Measurements from ENCODE around the gene HBG1.

HBG1 gene

DNA sequence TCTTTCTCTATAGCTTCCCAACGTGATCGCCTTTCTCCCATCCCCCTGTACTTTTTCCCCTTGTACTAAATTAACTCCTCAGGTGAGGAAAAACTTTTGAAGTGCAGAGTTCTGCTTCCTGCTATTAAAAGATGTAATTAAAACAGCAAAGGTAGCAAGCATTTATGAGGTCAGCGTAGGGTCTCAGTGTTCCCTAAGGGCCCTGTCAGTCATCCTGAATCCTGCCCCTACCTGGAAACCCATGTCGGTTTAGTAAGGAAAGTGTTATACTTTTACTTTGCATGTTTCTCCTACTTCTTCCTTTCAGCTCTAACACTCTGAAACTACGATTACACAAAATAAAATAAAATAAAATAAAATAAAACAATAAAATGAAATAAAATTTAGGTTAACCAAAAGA lies 21.5 kb downstream of the HBG1 start:
- no peak for DNase-seq (ENCODE audit: low read depth in 2 of 3, low spot score in 1 of 3)

DNA sequence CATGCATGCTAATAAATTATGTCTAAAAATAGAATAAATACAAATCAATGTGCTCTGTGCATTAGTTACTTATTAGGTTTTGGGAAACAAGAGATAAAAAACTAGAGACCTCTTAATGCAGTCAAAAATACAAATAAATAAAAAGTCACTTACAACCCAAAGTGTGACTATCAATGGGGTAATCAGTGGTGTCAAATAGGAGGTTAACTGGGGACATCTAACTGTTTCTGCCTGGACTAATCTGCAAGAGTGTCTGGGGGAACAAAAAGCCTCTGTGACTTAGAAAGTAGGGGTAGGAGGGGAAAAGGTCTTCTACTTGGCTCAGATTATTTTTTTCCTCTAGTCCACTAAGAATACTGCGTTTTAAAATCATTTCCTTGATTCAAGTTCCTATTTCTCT lies 22.0 kb downstream of the HBG1 start:
- DNase-seq (ENCODE audit: low read depth in 2 of 3, low spot score in 1 of 3): no peak

DNA sequence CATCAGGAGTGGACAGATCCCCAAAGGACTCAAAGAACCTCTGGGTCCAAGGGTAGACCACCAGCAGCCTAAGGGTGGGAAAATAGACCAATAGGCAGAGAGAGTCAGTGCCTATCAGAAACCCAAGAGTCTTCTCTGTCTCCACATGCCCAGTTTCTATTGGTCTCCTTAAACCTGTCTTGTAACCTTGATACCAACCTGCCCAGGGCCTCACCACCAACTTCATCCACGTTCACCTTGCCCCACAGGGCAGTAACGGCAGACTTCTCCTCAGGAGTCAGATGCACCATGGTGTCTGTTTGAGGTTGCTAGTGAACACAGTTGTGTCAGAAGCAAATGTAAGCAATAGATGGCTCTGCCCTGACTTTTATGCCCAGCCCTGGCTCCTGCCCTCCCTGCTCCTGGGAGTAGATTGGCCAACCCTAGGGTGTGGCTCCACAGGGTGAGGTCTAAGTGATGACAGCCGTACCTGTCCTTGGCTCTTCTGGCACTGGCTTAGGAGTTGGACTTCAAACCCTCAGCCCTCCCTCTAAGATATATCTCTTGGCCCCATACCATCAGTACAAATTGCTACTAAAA lies 22.8 kb downstream of the HBG1 start, which contains the start of gene HBB:
Gene HBB, minus strand, starts transcription at position 340 of the 579 bp plus-strand sequence. Its CDS starts 50 bp downstream, at position 290.
- DNase-seq (ENCODE audit: low read depth in 2 of 3, low spot score in 1 of 3): no peak

DNA sequence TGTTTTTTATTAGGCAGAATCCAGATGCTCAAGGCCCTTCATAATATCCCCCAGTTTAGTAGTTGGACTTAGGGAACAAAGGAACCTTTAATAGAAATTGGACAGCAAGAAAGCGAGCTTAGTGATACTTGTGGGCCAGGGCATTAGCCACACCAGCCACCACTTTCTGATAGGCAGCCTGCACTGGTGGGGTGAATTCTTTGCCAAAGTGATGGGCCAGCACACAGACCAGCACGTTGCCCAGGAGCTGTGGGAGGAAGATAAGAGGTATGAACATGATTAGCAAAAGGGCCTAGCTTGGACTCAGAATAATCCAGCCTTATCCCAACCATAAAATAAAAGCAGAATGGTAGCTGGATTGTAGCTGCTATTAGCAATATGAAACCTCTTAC lies 24.2 kb downstream of the HBG1 start:
- DNase-seq (ENCODE audit: low read depth in 2 of 3, low spot score in 1 of 3): no peak

DNA sequence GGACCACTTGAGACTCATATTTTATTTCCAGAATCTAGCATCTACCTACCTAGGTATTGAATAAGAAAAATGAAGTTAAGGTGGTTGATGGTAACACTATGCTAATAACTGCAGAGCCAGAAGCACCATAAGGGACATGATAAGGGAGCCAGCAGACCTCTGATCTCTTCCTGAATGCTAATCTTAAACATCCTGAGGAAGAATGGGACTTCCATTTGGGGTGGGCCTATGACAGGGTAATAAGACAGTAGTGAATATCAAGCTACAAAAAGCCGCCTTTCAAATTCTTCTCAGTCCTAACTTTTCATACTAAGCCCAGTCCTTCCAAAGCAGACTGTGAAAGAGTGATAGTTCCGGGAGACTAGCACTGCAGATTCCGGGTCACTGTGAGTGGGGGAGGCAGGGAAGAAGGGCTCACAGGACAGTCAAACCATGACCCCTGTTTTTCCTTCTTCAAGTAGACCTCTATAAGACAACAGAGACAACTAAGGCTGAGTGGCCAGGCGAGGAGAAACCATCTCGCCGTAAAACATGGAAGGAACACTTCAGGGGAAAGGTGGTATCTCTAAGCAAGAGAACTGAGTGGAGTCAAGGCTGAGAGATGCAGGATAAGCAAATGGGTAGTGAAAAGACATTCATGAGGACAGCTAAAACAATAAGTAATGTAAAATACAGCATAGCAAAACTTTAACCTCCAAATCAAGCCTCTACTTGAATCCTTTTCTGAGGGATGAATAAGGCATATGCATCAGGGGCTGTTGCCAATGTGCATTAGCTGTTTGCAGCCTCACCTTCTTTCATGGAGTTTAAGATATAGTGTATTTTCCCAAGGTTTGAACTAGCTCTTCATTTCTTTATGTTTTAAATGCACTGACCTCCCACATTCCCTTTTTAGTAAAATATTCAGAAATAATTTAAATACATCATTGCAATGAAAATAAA lies 24.8 kb downstream of the HBG1 start:
- DNase-seq (ENCODE audit: low read depth in 2 of 3, low spot score in 1 of 3): no peak

DNA sequence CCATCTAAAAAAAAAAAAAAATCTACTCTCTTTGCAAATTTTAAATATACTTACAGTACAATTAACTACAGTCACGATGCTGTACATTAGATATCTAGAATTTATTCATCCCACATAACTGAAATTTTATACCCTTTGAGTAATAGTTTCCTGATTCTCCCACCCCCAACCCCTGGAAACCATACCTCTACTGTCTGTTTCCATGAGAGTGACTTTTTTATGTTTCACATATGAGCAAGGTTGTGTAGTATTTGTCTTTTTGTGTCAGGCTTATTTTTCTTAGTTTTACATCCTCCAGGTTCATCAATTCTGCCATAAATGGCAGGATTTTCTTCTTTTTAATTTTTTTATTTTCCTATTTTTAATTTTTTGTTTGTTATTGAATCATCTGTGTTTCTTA lies 26.0 kb downstream of the HBG1 start:
- DNase-seq (ENCODE audit: low read depth in 2 of 3, low spot score in 1 of 3): no peak

DNA sequence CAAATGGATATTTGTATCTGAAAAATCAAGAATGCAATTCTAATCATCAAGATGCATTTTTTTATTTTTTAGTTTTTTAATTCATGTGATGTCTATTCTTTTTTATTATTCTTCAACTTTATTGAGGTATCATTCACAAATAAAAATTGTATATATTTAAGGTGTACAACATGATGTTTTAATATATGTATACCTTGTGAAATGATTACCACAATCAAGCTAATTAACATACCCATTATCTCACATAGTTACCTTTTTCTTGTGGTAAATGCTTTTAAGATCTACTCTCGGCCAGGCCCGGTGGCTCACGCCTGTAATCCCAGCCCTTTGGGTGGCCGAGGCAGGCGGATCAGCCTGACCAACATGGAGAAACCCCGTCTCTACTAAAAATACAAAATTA lies 26.5 kb downstream of the HBG1 start:
- no peak for DNase-seq (ENCODE audit: low read depth in 2 of 3, low spot score in 1 of 3)

DNA sequence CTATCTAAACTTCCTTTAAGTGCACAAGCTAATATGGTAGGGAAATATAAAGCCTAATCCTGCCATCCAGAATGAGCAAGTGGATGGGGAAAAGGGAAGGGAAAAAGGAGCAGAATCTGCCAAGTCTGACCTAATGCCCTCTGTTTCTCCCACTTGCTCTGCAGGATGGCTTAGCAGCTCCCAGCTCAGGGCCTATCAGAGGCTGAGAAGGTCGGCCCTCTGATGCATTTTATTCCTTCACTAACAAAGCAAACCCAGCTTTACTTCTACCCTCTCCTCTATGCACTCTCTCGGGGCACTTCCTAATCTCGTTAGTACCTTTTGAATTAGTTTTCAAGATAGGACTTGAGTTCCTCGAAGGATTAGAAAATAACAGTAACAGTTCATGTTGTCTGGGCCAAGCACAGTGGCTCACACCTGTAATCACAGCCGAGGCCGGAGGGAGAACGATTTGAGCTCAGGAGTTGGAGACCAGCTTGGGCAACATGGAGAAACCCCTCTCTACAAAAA lies 39.2 kb downstream of the HBG1 start:
- DNase-seq (ENCODE audit: low read depth in 2 of 3, low spot score in 1 of 3): no peak

DNA sequence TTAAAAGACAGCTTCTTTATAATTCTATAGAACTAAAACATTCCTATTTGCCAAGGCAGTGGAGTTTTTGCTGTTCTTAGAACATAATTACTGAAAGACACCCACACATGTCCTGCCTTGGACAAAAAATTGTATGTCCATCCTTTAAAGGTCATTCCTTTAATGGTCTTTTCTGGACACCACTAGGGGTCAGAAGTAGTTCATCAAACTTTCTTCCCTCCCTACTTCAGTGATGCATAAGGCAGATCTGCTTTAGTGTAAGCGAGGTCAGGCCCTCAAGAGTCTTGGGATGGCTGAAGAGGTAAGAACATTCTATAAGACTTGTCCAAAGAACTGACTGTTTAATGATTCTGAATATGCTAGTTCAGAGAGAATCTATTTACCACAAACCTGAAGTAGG lies 44.9 kb downstream of the HBG1 start:
- no peak for DNase-seq (ENCODE audit: low read depth in 2 of 3, low spot score in 1 of 3)

DNA sequence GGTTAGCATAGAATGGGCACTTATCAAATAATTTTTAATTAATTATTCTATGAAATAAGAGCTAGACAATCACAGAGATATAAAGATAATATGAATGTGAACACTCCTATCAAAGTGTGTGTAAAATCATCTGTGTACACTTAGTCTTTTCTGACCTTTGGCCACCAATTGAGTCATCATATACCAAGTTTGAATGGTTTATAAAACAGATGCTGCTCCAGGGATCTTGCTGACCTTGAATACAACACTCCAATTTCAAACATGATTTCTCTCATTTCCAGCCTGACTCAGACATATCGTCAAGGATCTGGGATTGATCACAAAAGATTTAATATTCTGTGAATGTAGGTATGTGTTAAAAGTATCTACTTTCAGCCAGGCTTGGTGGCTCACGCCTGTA lies 46.3 kb downstream of the HBG1 start:
- DNase-seq (ENCODE audit: low read depth in 2 of 3, low spot score in 1 of 3): no peak

DNA sequence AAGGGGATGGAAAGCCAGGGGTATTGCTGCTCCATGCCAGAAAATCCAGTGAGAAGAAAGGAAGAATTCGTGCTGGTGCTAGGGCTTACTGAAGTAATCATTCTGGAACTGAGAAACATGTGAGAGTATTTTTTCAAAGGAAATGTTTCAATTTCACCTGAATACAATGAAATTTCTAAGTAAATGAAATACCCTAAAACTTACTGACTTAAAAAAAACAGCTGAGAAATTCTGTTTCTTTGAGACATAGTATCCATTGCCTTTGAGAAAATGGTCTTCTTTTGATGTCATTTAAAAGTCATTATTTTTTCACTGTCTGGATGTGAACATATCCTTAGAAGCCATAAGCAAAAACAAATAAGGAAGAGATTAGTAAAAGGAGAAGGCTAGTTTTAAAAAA lies 49.1 kb downstream of the HBG1 start, which contains the start of gene OR51V1:
Gene OR51V1, minus strand, starts transcription at position 101 of the 400 bp plus-strand sequence. Its CDS starts 0 bp downstream, at position 101.
- DNase-seq (ENCODE audit: low read depth in 2 of 3, low spot score in 1 of 3): no peak

DNA sequence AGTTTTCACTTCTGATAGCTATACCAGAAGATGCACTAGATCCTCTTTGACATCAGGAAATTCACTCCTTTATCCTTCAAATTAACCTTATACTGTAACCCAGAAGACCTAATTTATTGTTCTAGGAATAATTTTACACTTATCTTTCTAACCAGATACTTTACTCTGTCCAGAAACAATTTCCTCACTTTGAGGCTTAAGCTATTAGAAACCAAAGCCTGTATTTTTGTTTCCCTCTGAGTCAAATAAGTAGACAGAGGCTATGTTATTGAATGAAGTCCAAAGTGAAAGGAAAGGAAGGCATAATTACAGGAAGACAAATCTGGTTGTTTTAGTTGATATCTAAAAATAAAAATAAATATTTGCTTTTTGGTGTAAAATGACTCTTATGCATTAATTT lies 51.4 kb downstream of the HBG1 start:
- DNase-seq (ENCODE audit: low read depth in 2 of 3, low spot score in 1 of 3): no peak
